Astrocyte (in vitro differentiated cells and primary cell): ENCODE measurements around the gene SOCS6.

Experiments used
- EZH2 ChIP-seq: IDR thresholded peaks from 2 replicates; pipeline ENCODE4 v1.6.1; 2012; ENCODE audit warnings: mild to moderate bottlenecking, low read length, inconsistent platforms; ENCODE audit not compliant: insufficient read depth
- TF ChIP-seq, protein P1 (sequence below): IDR thresholded peaks from 2 replicates; pipeline ENCODE4 v1.5.1; 2011; ENCODE audit warnings: low read depth, mild to moderate bottlenecking, inconsistent platforms, low read length, moderate library complexity; ENCODE audit not compliant: insufficient read depth

DNA sequence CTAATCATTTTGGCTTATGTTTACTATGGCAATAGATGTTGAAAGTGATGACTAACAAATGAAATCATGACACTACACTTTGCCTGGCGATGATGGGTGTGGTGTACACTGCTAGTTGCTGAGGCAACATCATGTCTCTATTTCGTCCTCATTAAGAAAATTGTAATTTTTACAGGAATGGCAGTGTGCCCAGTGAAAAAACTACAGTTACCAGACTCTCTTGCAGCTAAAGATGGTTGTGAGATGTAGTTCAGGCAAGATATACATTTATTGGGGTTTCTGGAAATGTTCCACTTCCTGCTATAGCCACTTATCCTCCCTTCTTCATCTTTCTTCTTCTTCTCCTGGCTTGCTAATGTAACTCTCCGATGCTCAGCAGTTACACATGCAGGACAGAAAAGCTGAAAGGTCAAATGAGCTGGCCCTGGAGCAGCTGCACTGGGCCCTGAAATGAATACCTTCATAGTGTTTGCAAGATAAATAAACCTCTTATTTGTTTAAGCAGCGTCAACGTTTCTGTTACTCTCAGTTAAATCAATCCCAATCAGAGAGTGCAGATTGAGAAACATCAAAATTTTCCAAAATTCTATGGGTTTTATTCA, 46.0 kb downstream of the SOCS6 start:
- TF ChIP-seq, protein P1, sequence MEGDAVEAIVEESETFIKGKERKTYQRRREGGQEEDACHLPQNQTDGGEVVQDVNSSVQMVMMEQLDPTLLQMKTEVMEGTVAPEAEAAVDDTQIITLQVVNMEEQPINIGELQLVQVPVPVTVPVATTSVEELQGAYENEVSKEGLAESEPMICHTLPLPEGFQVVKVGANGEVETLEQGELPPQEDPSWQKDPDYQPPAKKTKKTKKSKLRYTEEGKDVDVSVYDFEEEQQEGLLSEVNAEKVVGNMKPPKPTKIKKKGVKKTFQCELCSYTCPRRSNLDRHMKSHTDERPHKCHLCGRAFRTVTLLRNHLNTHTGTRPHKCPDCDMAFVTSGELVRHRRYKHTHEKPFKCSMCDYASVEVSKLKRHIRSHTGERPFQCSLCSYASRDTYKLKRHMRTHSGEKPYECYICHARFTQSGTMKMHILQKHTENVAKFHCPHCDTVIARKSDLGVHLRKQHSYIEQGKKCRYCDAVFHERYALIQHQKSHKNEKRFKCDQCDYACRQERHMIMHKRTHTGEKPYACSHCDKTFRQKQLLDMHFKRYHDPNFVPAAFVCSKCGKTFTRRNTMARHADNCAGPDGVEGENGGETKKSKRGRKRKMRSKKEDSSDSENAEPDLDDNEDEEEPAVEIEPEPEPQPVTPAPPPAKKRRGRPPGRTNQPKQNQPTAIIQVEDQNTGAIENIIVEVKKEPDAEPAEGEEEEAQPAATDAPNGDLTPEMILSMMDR: no peak
- TF ChIP-seq EZH2: no peak
